Right kidney (tissue), 1 donor: ENCODE results near the gene KIF18B.

Source experiments
- DNase-seq: peaks from one replicate; pipeline ENCODE4 v3.0.0-alpha.2; 2016

Gene KIF18B

DNA sequence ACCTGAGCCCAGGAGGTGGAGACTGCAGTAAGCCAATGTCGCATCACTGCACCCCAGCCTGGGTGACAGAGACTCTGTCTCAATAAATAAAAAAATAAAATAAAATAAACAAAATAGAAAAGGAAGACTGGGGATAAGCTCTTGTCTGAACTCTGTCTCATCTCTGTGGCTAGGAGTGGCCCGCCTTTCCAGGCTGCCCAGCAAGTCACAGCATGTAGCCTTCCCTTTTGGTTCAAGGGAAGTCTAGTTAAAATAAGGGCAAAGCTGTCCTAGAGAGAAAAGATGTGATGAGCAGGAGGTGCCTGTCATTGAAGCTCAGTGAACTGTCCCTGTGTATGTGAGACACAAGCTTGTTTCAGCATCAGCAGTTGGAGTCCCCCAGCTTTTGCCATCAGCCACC is 29.6 kb downstream of the KIF18B start:
- DNase-seq: no peak

GRCh38 chr17:44917456-44917855 is 30.1 kb downstream of the KIF18B start:
- DNase-seq: no peak

DNA sequence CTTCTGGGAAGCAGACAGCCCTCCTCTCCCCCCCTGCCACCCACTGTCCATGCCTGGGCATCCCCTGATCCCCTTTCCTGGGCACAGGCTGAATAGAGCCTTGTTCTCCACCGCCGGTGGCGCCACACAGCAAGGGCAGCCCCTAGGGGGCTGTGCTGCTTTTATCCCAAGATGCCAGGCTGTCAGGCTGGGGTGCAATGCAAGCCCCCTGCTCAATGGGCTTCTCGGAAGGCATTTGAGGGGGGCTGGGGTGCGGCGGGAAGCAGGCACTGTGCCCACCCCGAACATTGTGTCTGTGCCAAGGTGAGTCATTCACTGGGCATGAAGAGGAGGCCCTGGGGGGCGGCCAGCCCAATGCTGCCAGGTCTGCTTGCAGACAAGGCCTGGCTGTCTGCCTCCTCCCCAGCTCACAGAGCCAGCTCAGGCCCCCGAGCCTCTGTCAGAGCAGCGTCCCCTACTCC is 30.8 kb downstream of the KIF18B start:
- DNase-seq: no peak

- DNase-seq: no peak
Measured at GRCh38 chr17:44915862-44916780, 31.5 kb downstream of the KIF18B start.

DNA sequence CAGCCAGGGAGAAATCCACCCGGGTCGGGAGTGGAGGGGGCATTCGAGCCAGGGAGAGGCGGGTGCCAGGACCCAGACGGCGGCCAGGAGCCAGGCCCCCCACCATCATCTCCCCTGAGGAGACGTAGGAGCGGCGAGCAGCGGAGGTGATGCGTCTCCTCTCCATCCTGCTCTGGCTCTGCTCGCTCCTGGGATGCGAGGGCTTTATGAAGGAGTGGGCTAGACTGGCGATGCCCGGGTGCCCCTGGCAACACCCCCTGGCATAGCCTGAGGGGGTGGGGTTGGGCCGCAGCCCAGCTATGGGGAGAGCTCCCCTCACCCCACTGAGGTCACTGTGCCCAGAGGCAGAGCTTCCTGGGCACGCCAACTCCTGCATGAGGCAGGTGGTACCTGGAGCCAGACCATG is 32.2 kb downstream of the KIF18B start, which contains the start of gene GFAP:
TSS of gene GFAP (minus strand) at position 180 of the 406 bp plus-strand sequence. CDS start at position 166, 14 bp downstream.
- DNase-seq: no peak

DNA sequence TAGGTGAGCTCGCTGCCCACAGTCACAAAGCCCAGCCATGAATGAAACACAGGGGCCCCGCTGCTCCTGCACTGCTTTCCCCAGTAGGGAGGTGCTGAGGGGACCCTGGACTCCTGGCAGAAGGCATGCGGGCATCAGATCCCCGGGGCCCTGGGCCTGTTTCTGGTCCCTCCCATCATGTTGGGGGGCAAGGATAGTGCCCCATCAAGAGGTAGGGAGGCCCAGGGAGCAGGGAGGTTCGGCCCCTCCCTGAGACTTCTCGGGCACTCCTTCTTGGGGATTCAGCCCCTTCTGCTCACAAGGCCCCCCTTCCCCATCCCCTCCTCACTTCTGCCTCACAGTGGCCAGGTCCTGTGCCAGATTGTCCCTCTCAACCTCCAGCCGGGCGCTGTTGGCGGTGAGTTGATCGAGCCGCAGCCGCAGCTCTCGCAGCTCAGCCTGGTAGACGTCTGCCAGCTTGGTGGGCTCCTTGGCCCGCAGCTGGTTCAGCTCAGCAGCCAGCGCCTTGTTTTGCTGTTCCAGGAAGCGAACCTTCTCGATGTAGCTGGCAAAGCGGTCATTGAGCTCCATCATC is 32.8 kb downstream of the KIF18B start:
- no peak for DNase-seq

DNA sequence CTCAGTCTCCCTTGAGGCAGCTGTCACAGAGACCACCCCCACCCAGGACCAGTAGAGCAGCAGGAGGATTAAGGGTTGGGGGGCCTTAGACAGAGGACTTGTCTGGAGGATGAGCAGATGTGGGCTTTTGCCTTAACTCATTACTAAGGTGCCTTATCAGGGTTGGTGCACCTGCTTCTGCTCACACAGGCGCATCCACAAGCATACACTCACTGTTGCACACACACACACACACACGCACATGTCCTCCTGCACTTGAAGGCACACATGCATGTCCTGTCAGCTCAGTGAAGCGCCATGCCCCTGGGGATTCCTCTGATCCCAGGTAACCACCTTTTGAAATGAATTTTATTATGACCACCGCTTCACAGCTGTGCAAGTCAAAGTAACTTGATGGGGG is 33.4 kb downstream of the KIF18B start:
- no peak for DNase-seq

DNA sequence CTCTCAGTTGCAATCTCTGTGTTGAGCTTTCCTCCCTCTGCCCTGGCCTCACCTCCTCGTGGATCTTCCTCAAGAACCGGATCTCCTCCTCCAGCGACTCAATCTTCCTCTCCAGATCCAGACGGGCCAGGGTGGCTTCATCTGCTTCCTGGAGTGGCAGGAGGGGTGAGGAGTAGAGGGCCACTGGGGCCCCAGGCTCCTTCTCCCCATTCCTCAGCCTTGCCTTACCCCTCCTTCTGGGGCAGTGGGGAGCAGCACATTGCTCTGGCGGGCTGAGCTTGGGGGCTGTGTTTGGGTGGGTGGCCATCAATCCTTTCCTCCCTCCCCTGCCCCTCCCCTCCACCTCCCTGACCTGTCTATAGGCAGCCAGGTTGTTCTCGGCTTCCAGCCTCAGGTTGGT is 33.9 kb downstream of the KIF18B start:
- no peak for DNase-seq

GRCh38 chr17:44912763-44913544 is 34.6 kb downstream of the KIF18B start:
- no peak for DNase-seq

DNA sequence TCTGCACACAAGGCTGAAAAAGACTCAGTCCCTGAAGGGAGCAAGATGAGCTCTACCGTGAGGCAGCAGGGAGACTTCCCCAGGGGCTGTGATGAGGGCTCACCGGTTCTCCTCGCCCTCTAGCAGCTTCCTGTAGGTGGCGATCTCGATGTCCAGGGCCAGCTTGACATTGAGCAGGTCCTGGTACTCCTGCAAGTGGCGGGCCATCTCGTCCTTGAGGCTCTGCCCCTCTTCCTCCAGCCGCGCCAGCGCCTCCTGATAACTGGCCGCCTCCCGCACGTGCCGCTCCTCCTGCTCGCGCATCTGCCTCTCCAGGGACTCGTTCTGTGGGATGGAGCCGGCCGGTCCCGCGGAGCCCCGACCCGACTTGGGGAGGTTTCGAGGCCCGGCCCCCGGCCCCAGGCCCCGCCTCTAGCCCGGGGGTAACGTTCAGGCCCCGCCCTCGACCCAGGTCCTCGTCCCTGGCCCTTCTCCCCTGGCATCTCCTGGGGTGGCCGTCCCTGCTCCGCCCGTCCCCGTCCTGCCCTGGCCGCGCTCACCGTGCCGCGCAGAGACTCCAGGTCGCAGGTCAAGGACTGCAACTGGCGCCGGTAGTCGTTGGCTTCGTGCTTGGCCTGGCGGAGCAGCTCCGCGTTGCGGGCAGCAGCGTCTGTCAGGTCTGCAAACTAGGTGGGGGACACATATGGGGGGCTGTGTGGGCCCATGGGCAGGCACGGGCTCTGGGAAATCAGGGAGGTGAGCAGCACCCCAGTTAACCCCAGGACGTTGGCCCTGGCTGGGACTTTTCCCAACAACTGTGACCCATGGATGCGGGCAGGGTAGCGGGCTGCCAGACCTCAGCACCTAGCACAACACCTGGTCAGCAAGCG is 36.2 kb downstream of the KIF18B start:
- peak; percentile 41 for DNase-seq

DNA sequence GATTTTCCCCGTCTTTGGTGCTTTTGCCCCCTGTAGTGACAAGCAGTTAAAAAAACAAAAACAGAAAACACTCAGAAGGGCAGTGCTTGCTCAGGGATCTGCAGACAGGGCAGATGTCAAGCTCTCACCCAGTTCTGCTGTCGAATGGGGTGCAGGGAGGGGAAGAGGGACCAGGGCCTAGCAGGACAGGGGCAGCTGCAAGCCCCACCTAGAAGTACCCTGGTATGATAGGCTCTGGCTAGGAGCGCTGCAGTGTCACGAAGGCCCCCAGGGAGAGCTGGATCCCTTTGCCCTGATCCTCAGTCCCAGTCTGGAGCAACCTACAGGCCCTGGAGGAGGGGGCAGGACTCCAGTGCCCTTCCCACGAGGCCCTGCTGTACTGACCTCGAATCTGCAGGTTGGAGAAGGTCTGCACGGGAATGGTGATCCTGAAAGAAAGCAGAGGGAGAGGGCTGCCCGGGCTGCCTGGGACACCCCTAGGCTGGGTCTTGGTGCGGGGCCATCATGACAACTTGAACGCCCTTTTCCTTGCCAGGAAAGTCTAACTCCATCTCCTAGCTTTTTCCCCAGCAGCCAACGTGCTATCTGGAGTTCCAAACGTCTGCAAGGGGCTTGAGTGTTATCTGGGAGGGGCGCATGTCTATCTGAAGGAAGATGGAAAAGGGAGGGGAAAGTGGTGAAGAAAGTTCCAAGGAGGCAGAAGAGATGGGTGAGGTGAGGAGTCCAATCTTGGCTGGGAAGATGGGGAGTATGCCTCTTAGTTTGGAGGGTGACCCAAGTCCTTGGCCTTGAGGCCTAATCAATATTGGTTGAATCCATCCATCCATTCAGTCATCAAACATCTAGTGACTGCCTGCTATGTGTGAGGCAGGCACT is 37.1 kb downstream of the KIF18B start:
- DNase-seq: no peak

GRCh38 chr17:44909681-44910144 is 37.9 kb downstream of the KIF18B start:
- DNase-seq: no peak

DNA sequence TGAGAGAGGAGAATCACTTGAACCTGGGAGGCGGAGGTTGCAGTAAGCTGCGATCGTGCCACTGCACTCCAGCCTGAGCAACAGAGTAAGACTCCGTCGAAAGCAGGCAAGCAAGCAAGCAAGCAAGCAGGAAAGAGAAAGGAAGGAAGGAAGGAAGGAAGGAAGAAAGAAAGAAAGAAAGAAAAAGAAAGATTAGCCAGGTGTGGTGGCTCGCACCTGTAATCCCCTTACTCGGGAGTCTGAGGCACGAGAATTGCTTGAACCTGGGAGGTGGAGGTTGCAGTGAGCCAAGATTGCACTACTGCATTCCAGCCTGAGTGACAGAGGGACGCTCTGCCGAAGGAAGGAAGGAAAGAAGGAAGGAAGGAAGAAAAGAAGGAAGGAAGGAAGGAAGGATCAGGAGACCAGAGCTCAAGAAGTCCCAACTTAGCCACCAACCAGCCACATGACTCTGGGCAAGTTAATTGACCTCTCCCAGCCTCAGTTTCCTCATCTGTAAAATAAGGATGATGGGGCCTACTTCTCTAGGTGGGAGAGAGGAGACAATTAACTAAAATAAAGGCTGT is 38.7 kb downstream of the KIF18B start:
- no peak for DNase-seq

DNA sequence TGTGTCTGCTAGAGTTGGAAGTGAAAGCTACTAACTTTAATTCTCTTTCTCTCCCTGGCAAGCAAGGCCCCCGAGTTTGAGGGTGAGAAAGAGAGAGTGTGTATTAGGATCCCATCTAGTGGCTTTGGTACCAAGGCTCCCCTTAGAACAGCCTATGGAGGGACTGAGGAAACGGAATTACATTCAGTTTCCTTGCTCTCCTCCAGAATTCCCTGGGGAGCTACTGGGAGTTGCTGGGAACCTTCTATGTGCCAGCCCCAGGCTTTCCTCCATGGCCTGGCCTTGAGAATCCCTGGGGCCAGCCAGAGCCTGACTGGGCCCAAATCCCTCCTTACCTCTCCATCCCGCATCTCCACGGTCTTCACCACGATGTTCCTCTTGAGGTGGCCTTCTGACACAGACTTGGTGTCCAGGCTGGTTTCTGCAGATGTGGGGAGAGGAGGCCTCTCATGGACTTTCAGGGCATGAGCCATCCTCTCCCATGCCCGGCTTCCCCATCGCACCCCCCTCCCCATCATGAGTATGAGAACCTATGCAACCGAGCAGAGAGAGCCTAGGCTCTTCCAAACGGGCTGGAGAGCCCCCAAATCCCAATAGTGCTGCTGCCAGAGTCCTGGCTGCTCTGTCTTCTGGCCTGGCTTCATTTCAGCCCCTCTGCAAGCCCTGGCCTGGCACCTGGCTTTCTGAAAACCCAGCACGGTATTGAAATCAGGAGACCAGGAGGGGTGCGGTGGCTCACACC is 39.7 kb downstream of the KIF18B start:
- DNase-seq: no peak

GRCh38 chr17:44906763-44907728 is 40.5 kb downstream of the KIF18B start:
- no peak for DNase-seq

- DNase-seq: no peak
Measured at GRCh38 chr17:44906010-44906646, 41.4 kb downstream of the KIF18B start.
